Calu3 (cell line): ENCODE results near the gene NBPF1. TPM values are rescaled to one million over a fixed set of nuclear protein-coding genes. Genes with fewer than 3 reads are reported as not detected.
"Not testable (repeated sequence)": the region's sequence is repeated elsewhere in the genome, so short reads cannot be mapped to it uniquely, and the experiment has no call there.

Experiments used
- BruUV-seq: library from RNA; stranded (reverse); fragments of 400-500 nt; replicated peaks from 2 replicates; lab custom pipeline; 2021; lab: Mats Ljungman, UMichigan
- CTCF ChIA-PET: fragments of 300-600 bp; sonication (Branson Sonifier 250); formaldehyde crosslinking; loops from one replicate; lab custom pipeline; 2022; ENCODE audit warnings: antibody characterized with exemption; lab: Charles Lee
- DNase-seq: peaks from one replicate; pipeline ENCODE4 v3.0.0; 2022
- H3K27ac Mint-ChIP-seq: one replicate; pipeline ENCODE4 v1.8.0; 2022; ENCODE audit warnings: mixed read lengths; ENCODE audit not compliant: unreplicated experiment
- H3K27me3 Mint-ChIP-seq: one replicate; pipeline ENCODE4 v1.8.0; 2022; ENCODE audit warnings: mixed read lengths; ENCODE audit not compliant: unreplicated experiment
- H3K36me3 Mint-ChIP-seq: one replicate; pipeline ENCODE4 v1.8.0; 2022; ENCODE audit warnings: mild to moderate bottlenecking, moderate library complexity, mixed read lengths; ENCODE audit not compliant: insufficient read depth, unreplicated experiment
- H3K4me1 Mint-ChIP-seq: one replicate; pipeline ENCODE4 v1.8.0; 2022; ENCODE audit warnings: mild to moderate bottlenecking, low read depth, mixed read lengths; ENCODE audit not compliant: unreplicated experiment
- H3K4me3 Mint-ChIP-seq: one replicate; pipeline ENCODE4 v1.8.0; 2022; ENCODE audit warnings: mild to moderate bottlenecking, low read depth, moderate library complexity, mixed read lengths; ENCODE audit not compliant: unreplicated experiment
- H3K9me3 Mint-ChIP-seq: one replicate; pipeline ENCODE4 v1.8.0; 2022; ENCODE audit warnings: low read depth, mixed read lengths; ENCODE audit not compliant: unreplicated experiment
- intact Hi-C: fragments of 100-400 bp; cut with micrococcal nuclease; formaldehyde crosslinking; loops from one replicate; pipeline ENCODE4 v1.10.0; 2022; ENCODE audit not compliant: unreplicated experiment
- total RNA-seq: library from RNA; stranded (reverse); gene quantifications from 2 replicates; pipeline ENCODE4 v1.2.3, GENCODE V29; 2022

Gene NBPF1
- total RNA-seq, 1 experiment from 2014 or later: 26.4 TPM

- BruUV-seq, H3K4me1 Mint-ChIP-seq, DNase-seq, intact Hi-C loops, H3K27ac Mint-ChIP-seq, H3K9me3 Mint-ChIP-seq, CTCF ChIA-PET, H3K36me3 Mint-ChIP-seq, H3K4me3 Mint-ChIP-seq, H3K27me3 Mint-ChIP-seq: not testable (repeated sequence)
Observed at GRCh38 chr1:16550212-16550918, 63.0 kb downstream of the NBPF1 start.

DNA sequence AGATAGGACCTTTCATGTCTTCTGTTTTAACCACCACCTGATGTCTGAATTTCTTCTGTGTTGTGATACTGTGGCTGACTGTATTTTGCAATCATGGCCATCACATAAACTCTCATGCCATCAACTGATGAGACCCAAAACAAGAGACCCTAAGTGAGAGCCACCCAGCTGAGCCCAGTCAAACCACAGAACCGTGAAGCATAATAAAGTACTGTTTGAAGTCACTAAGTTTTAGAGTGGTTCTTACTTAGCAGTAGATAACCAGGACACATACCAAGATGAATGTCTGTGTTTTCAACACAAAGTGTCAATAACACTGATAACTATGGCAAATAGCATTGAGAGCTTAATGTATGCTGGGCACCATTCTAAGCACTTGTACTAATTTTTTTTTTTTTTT lies 63.8 kb downstream of the NBPF1 start:
- H3K4me1 Mint-ChIP-seq, H3K9me3 Mint-ChIP-seq, BruUV-seq, H3K27me3 Mint-ChIP-seq, H3K4me3 Mint-ChIP-seq, DNase-seq, intact Hi-C loops, CTCF ChIA-PET, H3K27ac Mint-ChIP-seq, H3K36me3 Mint-ChIP-seq: not testable (repeated sequence)

GRCh38 chr1:16547502-16548241 lies 65.7 kb downstream of the NBPF1 start:
- H3K4me3 Mint-ChIP-seq, CTCF ChIA-PET: not testable (repeated sequence)

GRCh38 chr1:16545682-16546095 lies 67.7 kb downstream of the NBPF1 start:
- H3K4me1 Mint-ChIP-seq, H3K27me3 Mint-ChIP-seq, H3K27ac Mint-ChIP-seq, H3K36me3 Mint-ChIP-seq, DNase-seq, H3K4me3 Mint-ChIP-seq, intact Hi-C loops, CTCF ChIA-PET, H3K9me3 Mint-ChIP-seq, BruUV-seq: not testable (repeated sequence)

More at GRCh38 chr1:16547502-16548241, 65.7 kb downstream of the NBPF1 start:
- intact Hi-C loops, H3K4me1 Mint-ChIP-seq, BruUV-seq, H3K9me3 Mint-ChIP-seq, H3K27ac Mint-ChIP-seq, DNase-seq, H3K36me3 Mint-ChIP-seq, H3K27me3 Mint-ChIP-seq: not testable (repeated sequence)

DNA sequence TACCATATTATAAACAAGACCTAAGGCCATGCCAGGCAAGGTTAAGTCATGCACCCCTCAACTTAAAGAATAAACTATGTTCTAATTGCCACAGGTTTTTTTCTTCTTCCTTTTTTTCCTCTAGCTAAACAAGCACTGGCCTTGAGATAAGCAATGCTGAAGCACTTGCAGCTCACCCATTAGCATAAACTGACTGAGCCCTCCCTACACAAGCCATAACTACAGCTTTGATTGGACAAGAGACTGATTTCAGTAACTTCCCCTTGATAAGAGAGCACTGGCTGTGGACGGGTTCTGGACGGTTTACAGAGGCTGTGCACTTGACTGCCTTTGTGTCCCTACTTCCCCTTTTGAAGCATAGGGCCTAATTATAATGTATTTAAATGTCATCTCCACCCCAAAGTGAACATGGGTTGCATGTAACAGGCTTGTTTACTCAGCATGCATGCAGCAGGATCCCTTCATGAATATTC lies 72.9 kb downstream of the NBPF1 start:
- intact Hi-C loops, BruUV-seq, H3K4me1 Mint-ChIP-seq, H3K4me3 Mint-ChIP-seq, H3K36me3 Mint-ChIP-seq, H3K9me3 Mint-ChIP-seq, H3K27me3 Mint-ChIP-seq, H3K27ac Mint-ChIP-seq, DNase-seq, CTCF ChIA-PET: not testable (repeated sequence)

GRCh38 chr1:16537528-16537927 lies 75.8 kb downstream of the NBPF1 start:
- BruUV-seq, intact Hi-C loops, DNase-seq: not testable (repeated sequence)

GRCh38 chr1:16536796-16537195 lies 76.6 kb downstream of the NBPF1 start:
- peaks cover 26% of the 10 kb centered on the region for H3K27me3 Mint-ChIP-seq
- intact Hi-C loops, H3K4me1 Mint-ChIP-seq, H3K27ac Mint-ChIP-seq, DNase-seq, H3K4me3 Mint-ChIP-seq, CTCF ChIA-PET, H3K36me3 Mint-ChIP-seq, H3K9me3 Mint-ChIP-seq, BruUV-seq: not testable (repeated sequence)

More at GRCh38 chr1:16537528-16537927, 75.8 kb downstream of the NBPF1 start:
- CTCF ChIA-PET, H3K9me3 Mint-ChIP-seq, H3K27ac Mint-ChIP-seq, H3K4me1 Mint-ChIP-seq, H3K36me3 Mint-ChIP-seq, H3K4me3 Mint-ChIP-seq: not testable (repeated sequence)
- peaks cover 18% of the 10 kb centered on the region for H3K27me3 Mint-ChIP-seq

DNA sequence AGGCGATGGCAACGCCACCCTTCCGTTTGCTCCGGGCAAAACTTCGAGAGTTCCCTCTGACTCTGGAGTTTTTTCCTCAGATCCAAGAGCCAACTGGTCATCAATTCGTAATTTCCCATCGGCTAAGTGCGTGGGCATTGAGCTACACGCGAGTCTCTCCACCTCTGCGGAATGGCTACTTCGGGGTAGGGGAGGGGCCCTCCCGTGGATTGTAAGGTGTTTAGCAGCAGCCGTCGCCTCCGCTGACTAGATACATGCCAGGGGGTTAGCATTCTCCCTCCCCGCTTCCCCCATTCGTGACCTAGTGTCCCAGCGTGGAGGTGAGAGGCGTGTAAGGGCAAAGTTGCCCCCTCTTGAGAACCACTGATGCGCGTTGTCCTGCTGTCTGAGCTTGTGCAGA lies 77.5 kb downstream of the NBPF1 start:
- H3K27ac Mint-ChIP-seq, CTCF ChIA-PET, H3K9me3 Mint-ChIP-seq: not testable (repeated sequence)

DNA sequence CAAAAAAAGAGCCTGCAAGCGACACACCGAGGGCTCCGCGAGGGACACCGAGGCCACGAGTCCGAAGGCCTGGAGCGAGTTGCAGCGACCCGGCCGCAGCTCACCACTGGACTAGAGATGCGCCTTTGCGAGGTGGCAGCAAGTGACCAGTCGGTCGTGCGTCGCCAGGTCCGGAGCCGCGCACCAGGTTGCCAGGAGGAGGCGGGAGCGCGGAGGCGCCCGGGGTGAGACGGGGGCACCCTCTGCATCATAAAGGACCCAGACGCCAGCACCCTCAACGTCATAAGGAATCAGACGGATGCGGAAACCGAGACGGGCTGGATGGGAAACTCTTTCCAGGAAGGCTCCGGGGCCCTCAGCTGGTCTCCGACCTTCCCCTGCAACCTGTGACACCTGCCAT lies 77.9 kb downstream of the NBPF1 start:
- intact Hi-C loops, H3K4me1 Mint-ChIP-seq, DNase-seq, H3K27ac Mint-ChIP-seq, BruUV-seq, H3K9me3 Mint-ChIP-seq, CTCF ChIA-PET, H3K4me3 Mint-ChIP-seq, H3K36me3 Mint-ChIP-seq: not testable (repeated sequence)
- H3K27me3 Mint-ChIP-seq: peaks cover 34% of the 10 kb centered on the region

More for the DNA sequence above, 77.5 kb downstream of the NBPF1 start:
- H3K36me3 Mint-ChIP-seq, DNase-seq, intact Hi-C loops, H3K4me3 Mint-ChIP-seq, BruUV-seq, H3K4me1 Mint-ChIP-seq: not testable (repeated sequence)
- peaks cover 34% of the 10 kb centered on the region for H3K27me3 Mint-ChIP-seq
